ENCODE data around the gene RPL13A.

The RPL13A gene

GRCh38 chr19:49487277-49488045 lies at the start of gene RPL13A:
RPL13A (plus strand) TSS chr19:49487608; CDS start chr19:49487630, 22 bp downstream.
- peak within 1 kb of the TSS; percentile 71 for H3K4me3 ChIP-seq (ENCODE audit: low read depth, low read length)
- peak; percentile 97 for DNase-seq (ENCODE audit: low read depth)
- TF ChIP-seq CTCF (IDR thresholded peaks at IDR 0.05; ENCODE audit: control insufficient read depth, extremely low read depth, insufficient read depth): no peak

- DNase-seq (ENCODE audit: low read depth): no peak
- no peak for TF ChIP-seq CTCF (IDR thresholded peaks at IDR 0.05; ENCODE audit: control insufficient read depth, extremely low read depth, insufficient read depth)
- H3K4me3 ChIP-seq (ENCODE audit: low read depth, low read length): no peak overlapping the region
These were observed 49.1 kb upstream of the RPL13A start for GRCh38 chr19:49438261-49438660.

DNA sequence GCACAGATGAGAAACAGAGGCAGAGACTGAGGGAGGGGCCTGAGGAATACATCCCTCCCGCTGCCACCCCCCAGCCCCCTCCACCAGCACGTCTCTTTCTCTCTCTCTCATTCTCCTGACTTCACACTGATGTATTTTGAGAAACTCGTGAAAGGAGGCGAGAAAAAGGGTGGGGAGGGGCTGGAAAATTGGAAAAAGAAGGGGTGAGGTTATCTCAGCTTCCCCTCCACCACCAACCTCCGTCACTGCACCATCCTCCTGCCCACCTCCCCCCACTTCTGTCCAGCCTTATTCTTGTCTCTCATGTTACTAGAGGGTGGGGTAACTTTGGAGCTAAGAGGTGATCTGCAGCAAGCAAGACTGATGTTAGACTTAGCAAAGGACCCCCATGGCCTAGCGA lies 47.6 kb upstream of the RPL13A start:
- H3K4me3 ChIP-seq (ENCODE audit: low read depth, low read length): no peak overlapping the region
- TF ChIP-seq CTCF (IDR thresholded peaks at IDR 0.05; ENCODE audit: control insufficient read depth, extremely low read depth, insufficient read depth): no peak
- DNase-seq (ENCODE audit: low read depth): no peak

DNA sequence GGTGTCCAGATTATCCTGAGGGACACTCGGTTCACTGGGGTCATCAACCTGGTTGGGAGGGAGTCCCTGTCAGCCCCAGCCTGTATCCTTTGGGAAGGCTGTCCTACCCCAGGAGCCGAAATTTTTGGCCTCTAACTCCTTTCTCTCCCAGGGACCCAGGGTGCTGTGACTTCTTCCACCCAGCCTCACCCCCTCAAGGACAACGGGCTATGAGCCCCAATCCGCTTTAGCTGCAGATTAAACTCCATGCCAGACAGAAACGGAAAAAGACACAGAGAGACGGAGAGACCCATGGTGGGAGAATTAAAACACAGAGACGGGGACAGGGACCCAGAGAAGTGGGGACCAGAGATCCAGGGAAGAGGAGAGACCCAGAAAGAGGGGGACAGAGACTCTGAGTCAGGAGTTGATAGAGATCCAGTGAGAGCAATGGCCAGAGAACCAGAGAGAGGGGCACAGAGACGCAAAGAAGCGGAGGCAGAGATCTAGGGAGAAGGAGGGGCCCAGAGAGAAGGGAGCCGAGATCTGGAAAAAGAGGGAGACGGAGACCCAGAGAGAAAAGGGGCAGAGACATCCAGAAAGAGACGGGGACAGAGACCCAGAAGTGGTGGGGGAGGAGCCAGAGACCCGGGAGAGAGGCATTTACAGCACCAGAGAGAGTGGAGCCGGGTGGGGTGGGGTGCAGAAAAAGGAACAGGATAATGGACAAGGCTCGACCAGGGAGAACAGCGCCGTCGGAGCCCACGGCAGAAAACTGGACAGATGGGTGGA lies 46.8 kb upstream of the RPL13A start:
- DNase-seq (ENCODE audit: low read depth): no peak
- no peak for TF ChIP-seq CTCF (IDR thresholded peaks at IDR 0.05; ENCODE audit: control insufficient read depth, extremely low read depth, insufficient read depth)
- no peak overlapping the region for H3K4me3 ChIP-seq (ENCODE audit: low read depth, low read length)

GRCh38 chr19:49441210-49441959 lies 46.0 kb upstream of the RPL13A start, which contains the start of gene SLC17A7:
SLC17A7 (minus strand) TSS chr19:49441527; CDS start chr19:49441379, 148 bp downstream.
- H3K4me3 ChIP-seq (ENCODE audit: low read depth, low read length): no peak within 1 kb of the TSS
- DNase-seq (ENCODE audit: low read depth): no peak
- no peak for TF ChIP-seq CTCF (IDR thresholded peaks at IDR 0.05; ENCODE audit: control insufficient read depth, extremely low read depth, insufficient read depth)

- no peak for TF ChIP-seq CTCF (IDR thresholded peaks at IDR 0.05; ENCODE audit: control insufficient read depth, extremely low read depth, insufficient read depth)
- H3K4me3 ChIP-seq (ENCODE audit: low read depth, low read length): no peak overlapping the region
- DNase-seq (ENCODE audit: low read depth): no peak
These were observed 45.5 kb upstream of the RPL13A start for GRCh38 chr19:49441960-49442350.

Data from LNCaP clone FGC (cell line).